VCaP (cell line): ENCODE measurements around the gene FUBP3.

Source experiments
- H3K27ac ChIP-seq: fragments of 450-650 bp; 2 replicates; pipeline ENCODE4 v1.5.1; 2017
- TF ChIP-seq, protein P1 (sequence below): fragments of 450-650 bp; conservative IDR thresholded peaks from 2 replicates; pipeline ENCODE4 v1.5.1; 2017; ENCODE audit warnings: mild to moderate bottlenecking, moderate library complexity

FUBP3 gene

DNA sequence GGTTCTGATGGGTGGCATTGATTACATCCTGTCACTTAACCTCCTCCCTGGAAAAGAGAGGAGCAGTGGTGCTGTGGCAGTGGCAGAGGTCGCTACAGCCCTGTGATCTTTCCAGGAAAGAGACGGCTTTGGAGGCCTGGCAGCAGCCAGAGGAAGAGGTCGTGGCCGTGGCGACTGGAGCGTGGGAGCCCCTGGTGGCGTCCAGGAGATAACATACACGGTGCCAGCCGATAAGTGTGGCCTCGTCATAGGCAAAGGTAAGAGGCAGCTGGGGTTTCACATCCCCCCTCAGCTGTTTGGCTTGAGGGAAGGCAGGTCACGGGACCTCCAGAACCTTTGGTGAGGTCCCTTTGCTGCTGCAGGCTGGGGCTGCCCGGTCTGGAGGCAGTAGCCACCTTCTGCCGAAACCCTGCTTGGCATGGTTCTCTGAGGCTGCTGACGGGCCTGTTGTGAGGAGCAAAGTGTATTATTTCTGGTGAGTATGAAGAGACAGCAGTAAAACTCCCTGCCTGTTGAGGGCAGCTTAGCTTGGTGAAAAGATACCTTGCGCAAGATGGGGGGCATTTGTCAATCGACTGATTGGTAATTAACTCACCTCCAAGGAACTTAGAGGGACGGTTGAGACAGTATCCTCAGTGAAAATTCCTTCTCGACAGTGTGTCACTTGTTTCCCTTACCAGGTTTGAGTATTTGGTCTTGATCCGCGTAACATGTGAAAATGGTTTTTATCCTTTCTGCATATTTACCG, 47.0 kb downstream of the FUBP3 start:
- H3K27ac ChIP-seq: no peak overlapping the region
- TF ChIP-seq, protein P1, sequence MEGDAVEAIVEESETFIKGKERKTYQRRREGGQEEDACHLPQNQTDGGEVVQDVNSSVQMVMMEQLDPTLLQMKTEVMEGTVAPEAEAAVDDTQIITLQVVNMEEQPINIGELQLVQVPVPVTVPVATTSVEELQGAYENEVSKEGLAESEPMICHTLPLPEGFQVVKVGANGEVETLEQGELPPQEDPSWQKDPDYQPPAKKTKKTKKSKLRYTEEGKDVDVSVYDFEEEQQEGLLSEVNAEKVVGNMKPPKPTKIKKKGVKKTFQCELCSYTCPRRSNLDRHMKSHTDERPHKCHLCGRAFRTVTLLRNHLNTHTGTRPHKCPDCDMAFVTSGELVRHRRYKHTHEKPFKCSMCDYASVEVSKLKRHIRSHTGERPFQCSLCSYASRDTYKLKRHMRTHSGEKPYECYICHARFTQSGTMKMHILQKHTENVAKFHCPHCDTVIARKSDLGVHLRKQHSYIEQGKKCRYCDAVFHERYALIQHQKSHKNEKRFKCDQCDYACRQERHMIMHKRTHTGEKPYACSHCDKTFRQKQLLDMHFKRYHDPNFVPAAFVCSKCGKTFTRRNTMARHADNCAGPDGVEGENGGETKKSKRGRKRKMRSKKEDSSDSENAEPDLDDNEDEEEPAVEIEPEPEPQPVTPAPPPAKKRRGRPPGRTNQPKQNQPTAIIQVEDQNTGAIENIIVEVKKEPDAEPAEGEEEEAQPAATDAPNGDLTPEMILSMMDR: peak; percentile 43

DNA sequence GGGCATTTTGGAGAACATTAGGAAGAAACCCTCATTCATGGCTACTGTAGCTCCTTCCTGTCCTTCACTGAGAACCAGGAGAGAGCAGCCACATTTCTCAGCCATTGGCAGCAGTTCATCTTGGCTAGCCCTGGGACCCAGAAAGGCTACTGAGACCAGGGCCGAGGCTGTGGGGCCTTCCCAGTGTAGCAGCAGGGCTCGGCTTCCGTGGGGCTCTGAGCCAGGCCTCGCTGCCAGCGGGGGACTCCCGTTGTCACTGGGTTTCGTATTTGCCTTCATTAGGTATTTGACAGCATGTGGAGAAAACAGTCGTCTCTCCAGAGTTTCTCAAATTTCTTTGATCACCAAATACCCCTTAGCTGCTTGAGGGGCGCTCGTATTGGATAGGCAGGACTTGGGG, 47.7 kb downstream of the FUBP3 start:
- H3K27ac ChIP-seq: no peak overlapping the region
- TF ChIP-seq, protein P1: no peak

GRCh38 chr9:130627896-130628792, 48.8 kb downstream of the FUBP3 start:
- TF ChIP-seq, protein P1: no peak
- no peak overlapping the region for H3K27ac ChIP-seq

DNA sequence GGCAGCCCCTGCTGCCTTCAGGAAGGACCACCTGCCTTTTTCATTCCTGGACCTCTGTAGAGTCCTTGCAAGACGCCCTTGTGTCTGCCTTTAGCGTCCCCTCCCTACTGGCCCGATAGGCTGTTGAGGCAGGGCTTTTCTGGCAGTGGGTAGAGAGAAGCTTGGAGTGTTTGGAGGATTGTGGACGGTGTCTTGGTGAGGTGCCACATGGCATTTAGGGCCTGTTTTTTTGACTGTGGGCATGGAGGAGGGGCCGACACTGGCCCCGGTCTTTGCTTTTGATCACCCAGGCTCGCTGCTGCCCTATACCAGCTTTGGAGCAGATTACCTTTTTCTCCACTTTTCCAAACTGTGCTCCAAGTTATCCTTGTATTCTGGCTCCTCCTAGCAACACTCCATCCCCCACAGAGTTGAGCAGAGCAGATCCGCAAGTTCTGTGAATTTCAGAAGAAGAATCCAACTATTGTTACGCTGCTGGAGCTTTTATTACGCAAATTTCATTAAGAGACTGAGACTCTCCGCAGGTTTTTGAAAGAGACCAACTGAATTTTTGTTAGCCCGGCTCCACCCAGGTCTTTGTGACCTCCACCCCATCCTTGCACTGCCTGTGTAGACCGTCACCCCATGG, 50.2 kb downstream of the FUBP3 start:
- no peak overlapping the region for H3K27ac ChIP-seq
- TF ChIP-seq, protein P1: no peak

- no peak overlapping the region for H3K27ac ChIP-seq
- TF ChIP-seq, protein P1: no peak
Observed at GRCh38 chr9:130630071-130630450, 50.7 kb downstream of the FUBP3 start.

DNA sequence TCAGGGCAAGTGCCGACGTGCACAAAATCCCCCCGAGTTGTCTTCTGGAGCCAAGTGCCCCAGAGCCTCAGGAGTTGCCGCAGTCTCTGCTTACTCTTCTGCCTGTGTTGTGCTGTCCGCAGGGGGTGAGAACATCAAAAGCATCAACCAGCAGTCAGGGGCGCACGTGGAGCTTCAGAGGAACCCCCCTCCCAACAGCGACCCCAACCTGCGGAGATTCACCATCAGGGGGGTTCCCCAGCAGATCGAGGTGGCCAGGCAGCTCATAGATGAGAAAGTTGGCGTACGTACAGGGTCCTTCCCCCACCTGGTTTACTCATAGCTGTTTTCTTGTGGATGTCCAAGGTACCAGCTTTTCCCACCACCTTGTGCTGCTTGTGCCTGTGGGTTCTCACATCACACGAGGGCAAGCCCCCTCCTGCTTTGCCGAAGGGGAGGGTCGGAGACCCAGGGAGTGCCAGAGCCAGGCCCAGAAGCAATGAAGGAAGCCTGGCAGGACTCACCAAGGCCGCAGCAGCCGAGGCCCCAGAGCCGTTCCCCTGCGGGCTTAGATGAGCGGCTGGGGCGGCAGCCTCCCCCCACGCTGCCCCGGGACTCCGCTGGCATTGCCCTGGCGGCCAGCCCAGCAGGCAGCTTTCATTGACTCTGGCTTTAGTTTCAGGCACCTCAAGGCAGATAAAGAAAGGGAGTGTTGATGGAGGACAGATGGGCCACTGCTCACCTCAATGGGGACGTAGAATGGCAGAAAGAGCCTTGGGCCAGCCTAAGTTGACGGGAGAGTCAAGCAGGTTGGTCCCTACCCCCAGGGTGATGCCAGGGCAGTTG, 51.3 kb downstream of the FUBP3 start:
- TF ChIP-seq, protein P1: no peak
- H3K27ac ChIP-seq: no peak overlapping the region
